Measurements from ENCODE around the gene SEPTIN2. TPM values are rescaled to one million over a fixed set of nuclear protein-coding genes. Genes with fewer than 3 reads are reported as not detected.

Gene SEPTIN2
- total and polyA plus RNA-seq, 2 experiments from 2014 or later: 315 to 373 TPM

DNA sequence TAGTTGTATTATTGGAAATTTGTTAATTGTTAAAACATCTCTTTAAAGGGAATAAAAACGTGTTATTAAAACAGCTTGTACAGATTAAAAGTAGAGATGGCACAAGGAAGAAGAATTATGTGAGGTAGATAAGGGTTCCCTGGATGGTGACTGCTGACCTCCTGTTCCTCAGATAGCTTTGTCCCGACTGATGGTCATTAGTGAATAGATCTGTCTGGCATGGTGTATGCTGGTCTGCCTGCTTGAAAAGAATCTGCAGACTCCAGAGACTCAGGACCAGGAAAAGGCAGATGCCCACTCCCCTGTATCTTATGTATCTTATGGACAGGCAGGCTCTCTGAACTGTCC, 34.8 kb downstream of the SEPTIN2 start:
- 77% methylated on average over 2 of the region's 2 CpGs for WGBS (ENCODE audit: low lambda C conversion rate, missing lambda C conversion rate)
- no peak for DNase-seq (ENCODE audit: low spot score)
- no peak overlapping the region for H3K4me2 ChIP-seq
- H3K27ac ChIP-seq: peak overlapping the region; percentile 84
- no peaks in the 10 kb centered on the region for H3K9me3 ChIP-seq (ENCODE audit: low read depth)
- H3K4me3 ChIP-seq: no peak overlapping the region
- H3K4me1 ChIP-seq (ENCODE audit: insufficient read depth): peaks cover 11% of the 10 kb centered on the region
- no peak overlapping the region for H2AFZ ChIP-seq
- no peaks in the 10 kb centered on the region for H3K27me3 ChIP-seq
- no peaks in the 10 kb centered on the region for H4K20me1 ChIP-seq (ENCODE audit: insufficient read depth, poor library complexity, severe bottlenecking)
- TF ChIP-seq EZH2phosphoT487 (IDR thresholded peaks at IDR 0.05; ENCODE audit: low read depth, severe bottlenecking, unreplicated experiment) (no peak), EZH2 (IDR thresholded peaks at IDR 0.05; ENCODE audit: borderline replicate concordance) (no peak), CTCF (IDR thresholded peaks at IDR 0.05; ENCODE audit: poor library complexity) (no peak)
- peaks cover 4% of the 10 kb centered on the region for H3K36me3 ChIP-seq (replicated peaks; ENCODE audit: insufficient read depth, low read depth)
- H3K79me2 ChIP-seq: peaks cover 17% of the 10 kb centered on the region
- H3K9me2 ChIP-seq (replicated peaks; ENCODE audit: insufficient read depth): no peaks in the 10 kb centered on the region

DNA sequence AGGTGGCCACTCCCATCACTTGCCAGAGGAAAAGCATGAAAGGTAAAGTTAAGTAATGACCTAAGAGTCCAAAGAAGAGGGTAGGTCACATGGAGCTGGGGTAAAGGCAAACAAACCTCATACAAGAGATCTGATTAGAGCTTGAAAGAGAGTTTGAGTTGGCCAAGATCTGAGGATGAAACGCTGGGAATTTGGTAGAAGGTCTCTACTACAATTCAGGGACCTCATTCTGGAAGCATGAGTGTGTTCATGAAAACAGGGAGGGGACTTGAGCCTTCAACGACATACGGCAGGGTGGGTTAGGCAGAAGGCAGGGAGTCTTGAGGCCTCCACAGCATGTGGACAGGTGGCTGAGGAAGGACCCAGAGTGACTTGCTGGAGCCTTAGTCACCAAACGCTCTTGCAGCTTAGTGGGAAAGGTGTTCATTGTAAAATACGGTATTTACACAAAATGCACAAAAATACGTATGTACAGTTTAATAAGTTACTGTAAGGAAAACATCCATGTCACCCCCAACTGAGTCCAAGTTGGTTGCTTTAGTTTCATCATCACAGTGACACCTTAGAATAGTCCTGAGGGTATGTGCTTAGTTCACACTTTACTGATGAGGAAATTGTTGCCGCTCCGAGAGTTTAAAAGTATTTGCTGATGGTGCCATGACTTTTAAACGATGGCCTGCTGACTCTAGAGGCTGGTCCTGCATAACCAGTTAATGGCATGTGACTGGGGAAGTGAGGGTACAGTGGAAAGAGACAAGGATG, 35.3 kb downstream of the SEPTIN2 start:
- H3K4me1 ChIP-seq (ENCODE audit: insufficient read depth): peaks cover 11% of the 10 kb centered on the region
- no peaks in the 10 kb centered on the region for H3K9me3 ChIP-seq (ENCODE audit: low read depth)
- H3K9me2 ChIP-seq (replicated peaks; ENCODE audit: insufficient read depth): no peaks in the 10 kb centered on the region
- no peak overlapping the region for H2AFZ ChIP-seq
- H3K4me2 ChIP-seq: peak overlapping the region; percentile 11
- DNase-seq (ENCODE audit: low spot score): peak; percentile 45
- 66% methylated on average over 9 of the region's 9 CpGs for WGBS (ENCODE audit: low lambda C conversion rate, missing lambda C conversion rate)
- peaks cover 11% of the 10 kb centered on the region for H3K79me2 ChIP-seq
- no peaks in the 10 kb centered on the region for H3K27me3 ChIP-seq
- H3K4me3 ChIP-seq: no peak overlapping the region
- TF ChIP-seq CTCF (IDR thresholded peaks at IDR 0.05; ENCODE audit: poor library complexity): no peak
- TF ChIP-seq EZH2phosphoT487 (IDR thresholded peaks at IDR 0.05; ENCODE audit: low read depth, severe bottlenecking, unreplicated experiment): no peak
- TF ChIP-seq EZH2 (IDR thresholded peaks at IDR 0.05; ENCODE audit: borderline replicate concordance): no peak
- H3K27ac ChIP-seq: peak overlapping the region; percentile 84
- H3K36me3 ChIP-seq (replicated peaks; ENCODE audit: insufficient read depth, low read depth): peaks cover 4% of the 10 kb centered on the region
- H4K20me1 ChIP-seq (ENCODE audit: insufficient read depth, poor library complexity, severe bottlenecking): no peaks in the 10 kb centered on the region

- WGBS (ENCODE audit: low lambda C conversion rate, missing lambda C conversion rate): 61% methylated on average over 3 of the region's 3 CpGs
- peak; percentile 61 for DNase-seq (ENCODE audit: low spot score)
- peak overlapping the region; percentile 11 for H3K4me2 ChIP-seq
- peaks cover 11% of the 10 kb centered on the region for H3K4me1 ChIP-seq (ENCODE audit: insufficient read depth)
- no peaks in the 10 kb centered on the region for H3K9me2 ChIP-seq (replicated peaks; ENCODE audit: insufficient read depth)
- peak overlapping the region; percentile 84 for H3K27ac ChIP-seq
- H3K9me3 ChIP-seq (ENCODE audit: low read depth): no peaks in the 10 kb centered on the region
- peaks cover 4% of the 10 kb centered on the region for H3K36me3 ChIP-seq (replicated peaks; ENCODE audit: insufficient read depth, low read depth)
- H3K79me2 ChIP-seq: peaks cover 13% of the 10 kb centered on the region
- no peak overlapping the region for H3K4me3 ChIP-seq
- H2AFZ ChIP-seq: no peak overlapping the region
- H4K20me1 ChIP-seq (ENCODE audit: insufficient read depth, poor library complexity, severe bottlenecking): no peaks in the 10 kb centered on the region
- no peaks in the 10 kb centered on the region for H3K27me3 ChIP-seq
- TF ChIP-seq EZH2phosphoT487 (IDR thresholded peaks at IDR 0.05; ENCODE audit: low read depth, severe bottlenecking, unreplicated experiment): no peak
- TF ChIP-seq CTCF (IDR thresholded peaks at IDR 0.05; ENCODE audit: poor library complexity): no peak
- no peak for TF ChIP-seq EZH2 (IDR thresholded peaks at IDR 0.05; ENCODE audit: borderline replicate concordance)
These were observed 35.9 kb downstream of the SEPTIN2 start for GRCh38 chr2:241351640-241352031.

Measured in hepatocyte (in vitro differentiated cells).